Stimulated activated CD8-positive, alpha-beta memory T cell treated with anti-CD3 and anti-CD28 coated beads, Interleukin-4, amount 100 ng/mL, for 24 hours (primary cell): ENCODE data around the gene ADAMTS7.
"Not testable (repeated sequence)": the region's sequence is repeated elsewhere in the genome, so short reads cannot be mapped to it uniquely, and the experiment has no call there.

Experiments used
- DNase-seq: peaks from one replicate; pipeline ENCODE4 v3.0.0-alpha.2; 2020; ENCODE audit warnings: low read depth

The ADAMTS7 gene

DNA sequence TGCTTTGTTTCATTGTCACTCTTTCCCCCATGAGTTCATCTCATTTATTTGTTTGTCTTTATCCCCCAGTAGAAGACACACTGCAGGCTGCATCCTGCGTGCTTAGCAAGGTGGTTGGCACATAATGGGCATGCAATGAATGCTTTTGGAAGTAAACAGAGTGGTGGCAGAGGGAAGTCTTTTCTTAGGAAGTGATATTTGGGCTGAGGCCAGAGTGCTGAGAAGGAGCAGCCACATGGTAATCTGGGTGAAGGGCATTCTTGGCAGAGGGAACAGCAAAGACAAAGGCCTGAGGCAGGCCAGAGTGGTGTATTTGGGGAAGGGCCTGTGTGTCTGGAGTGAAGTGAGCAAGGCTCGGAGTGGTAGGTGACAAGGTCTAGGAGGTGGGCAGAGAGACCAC lies 17.7 kb upstream of the ADAMTS7 start:
- no peak for DNase-seq

DNA sequence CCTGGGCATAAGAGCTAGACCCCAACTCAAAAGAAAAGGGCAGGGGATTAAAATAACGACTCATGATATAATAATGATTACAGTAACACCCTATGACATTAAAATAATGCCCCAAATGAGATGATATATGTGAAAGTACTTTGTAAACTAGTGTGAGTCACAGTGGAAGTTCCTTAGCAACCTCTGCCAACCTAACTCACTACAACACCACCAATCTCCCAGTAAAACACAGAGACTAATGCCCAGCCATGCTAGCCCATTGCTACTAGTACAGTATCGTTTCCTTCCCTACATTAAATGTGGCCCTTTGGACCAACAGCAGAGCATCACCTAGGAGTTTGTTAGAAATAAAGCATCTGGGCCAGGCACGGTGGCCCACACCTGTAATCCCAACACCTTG lies 11.2 kb upstream of the ADAMTS7 start:
- no peak for DNase-seq

DNA sequence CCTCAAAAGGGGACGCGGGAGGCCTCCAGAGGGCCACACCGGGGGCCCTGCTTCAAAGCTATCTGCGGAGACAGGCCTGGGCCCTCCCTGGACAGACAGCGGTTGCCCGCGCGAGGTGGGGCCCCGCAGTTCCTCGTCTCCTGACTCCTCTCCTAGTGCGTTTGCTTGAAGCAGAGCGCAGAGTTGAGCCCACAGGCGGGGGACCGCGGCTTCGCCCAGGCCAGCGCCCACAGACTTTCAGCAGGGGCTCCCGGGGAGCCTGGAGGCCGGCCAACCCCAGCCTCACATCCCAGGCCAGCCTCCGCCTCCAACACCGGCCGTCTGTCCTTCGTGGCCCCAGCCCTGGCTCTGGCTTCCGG lies 540 bp upstream of the ADAMTS7 start:
- DNase-seq, result no peak

DNA sequence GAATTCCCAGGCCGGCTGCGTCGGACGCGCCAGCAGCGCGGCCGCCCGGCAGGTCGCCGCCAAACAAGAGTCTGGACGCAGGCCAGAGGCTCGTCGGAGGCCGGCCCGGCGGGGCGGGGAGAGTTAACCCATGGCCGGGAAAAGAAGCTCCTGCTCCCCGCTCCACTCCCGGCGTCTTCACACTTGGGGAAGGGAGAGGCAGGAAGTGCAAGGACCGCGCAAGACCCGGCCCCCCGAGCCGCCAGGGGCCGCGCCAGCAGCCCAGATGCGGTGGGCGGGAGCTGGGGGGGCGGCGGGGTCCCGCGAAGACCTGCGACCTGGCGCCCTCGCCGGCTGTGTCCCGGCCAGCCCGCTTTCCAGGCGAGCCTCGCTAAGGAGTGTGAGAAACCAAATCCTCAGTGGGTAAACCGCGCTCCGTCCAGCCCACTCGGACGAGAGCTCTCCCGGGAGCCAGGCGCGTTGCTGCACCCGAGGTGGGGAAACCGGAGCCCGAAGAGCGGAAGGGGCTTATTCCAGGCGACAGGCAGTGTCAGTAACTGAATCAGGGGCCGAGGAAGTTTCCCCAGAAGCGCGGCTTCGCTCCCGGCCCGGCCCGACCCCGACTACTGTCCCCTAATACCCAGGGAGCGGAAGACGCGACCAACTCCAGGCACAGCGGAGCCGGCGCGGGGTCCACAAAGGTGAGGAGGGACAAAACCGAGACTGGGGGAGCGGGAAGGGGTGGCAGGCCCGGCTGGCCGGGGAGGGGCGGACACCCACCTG lies 721 bp downstream of the ADAMTS7 start:
- no peak for DNase-seq

DNA sequence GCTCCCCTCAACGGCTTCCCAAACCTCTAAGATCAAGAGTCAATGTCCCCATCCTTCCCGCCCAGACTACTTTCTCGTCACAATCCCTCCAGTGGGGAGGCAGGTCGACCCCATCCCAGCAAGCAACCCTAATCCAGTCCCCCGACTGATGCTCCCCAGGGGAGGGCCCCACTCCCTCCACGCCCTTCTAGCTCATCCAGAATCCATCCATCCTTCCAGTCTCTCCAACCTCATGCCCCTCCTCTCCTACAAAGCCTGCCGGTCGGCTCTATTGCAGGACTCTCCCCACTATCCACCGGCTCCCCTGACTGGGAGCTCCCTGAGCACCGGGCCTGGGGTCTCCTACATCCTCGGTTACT lies 1.3 kb downstream of the ADAMTS7 start:
- no peak for DNase-seq

DNA sequence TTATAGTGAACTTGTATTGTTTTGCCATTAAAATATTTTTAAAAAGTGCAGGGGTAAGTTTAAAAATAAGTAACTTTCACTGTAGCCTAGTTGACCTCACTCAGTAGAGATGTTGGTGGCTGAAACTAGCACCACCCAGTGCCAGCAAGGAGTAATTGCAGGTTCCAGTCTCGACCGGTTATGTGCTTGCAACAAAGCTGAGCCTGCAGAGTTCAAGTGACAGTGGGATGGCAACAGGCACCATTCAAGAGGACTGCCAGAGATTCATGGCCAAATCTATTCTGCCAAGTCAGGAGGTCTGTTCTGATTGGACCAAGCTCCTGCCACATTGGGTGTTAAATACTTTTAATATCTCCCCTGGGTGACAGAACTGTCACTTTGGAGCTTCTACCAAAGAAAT lies 2.7 kb downstream of the ADAMTS7 start:
- no peak for DNase-seq

DNA sequence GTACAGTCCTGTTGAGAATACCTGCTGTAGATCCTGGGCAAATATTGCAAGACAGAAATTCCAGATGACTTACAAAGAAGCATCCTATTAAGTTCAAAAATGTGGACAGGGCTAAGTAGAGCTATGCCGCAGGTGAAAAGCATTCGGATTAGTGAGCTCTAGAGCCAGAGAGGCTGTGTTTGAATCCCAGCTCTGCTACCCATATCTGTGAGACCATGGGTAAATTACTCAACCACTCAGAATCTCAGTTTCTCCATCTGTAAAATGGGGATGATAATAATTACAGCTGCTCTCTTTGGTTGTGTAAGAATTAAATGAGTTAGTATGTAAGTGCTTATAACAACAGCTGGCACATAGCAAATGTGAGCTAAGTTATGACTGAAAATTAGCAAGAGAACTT lies 3.9 kb downstream of the ADAMTS7 start:
- no peak for DNase-seq

DNA sequence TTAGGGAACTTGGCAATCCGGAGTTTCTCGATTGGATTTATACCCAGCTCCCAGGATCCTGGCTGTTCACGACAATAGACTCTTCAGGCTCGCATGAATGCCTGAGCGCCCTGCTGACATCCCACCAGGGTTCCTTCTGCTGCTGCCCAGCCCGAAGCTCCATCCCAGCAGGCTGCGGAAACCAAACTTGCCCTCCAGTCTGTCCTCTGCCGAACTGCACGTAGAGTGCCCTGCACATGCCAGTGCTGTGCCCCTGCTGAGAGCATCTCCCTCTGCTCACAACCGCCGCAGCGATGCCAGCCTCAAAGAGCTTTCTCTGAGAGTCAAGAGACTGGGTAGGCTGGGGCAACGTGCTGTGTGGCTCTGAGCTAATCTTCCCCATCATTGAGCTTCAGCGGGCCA lies 6.9 kb downstream of the ADAMTS7 start:
- no peak for DNase-seq

DNA sequence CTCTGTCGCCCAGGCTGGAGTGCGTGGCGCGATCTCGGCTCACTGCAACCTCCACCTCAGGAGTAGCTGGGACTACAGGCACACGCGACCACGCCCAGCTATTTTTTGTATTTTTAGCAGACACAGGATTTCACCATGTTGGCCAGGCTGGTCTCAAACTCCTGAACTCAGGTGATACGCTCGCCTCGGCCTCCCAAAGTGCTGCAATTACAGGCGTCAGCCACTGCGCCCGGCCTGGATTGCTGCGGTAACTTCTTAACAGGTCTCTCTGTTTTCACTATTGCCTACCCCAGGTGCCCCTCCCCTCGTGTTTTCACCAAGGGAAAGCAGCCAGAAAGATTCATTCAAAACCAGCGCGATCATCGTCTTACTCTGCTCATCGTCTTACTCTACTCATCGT lies 10.5 kb downstream of the ADAMTS7 start:
- no peak for DNase-seq

DNA sequence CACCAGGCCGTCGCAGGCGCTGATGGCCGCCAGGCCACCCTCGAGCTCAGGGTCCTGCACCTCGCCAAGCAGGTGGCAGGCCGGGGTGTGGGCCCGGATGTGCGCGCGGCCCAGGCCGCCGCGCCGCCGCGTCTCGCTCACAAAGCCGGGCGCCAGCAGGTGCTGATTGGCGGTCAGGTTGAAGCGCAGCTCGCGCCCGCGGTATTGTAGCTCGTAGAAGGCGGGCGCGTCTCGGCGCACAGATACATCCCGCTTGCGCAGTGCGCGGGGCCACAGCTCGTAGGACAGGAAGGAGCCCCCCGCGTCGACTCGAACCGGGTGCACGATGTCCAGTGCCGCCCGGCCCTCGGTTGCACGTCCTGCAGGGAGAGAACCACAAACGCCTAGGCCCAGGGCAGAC lies 11.1 kb downstream of the ADAMTS7 start:
- DNase-seq, result no peak

DNA sequence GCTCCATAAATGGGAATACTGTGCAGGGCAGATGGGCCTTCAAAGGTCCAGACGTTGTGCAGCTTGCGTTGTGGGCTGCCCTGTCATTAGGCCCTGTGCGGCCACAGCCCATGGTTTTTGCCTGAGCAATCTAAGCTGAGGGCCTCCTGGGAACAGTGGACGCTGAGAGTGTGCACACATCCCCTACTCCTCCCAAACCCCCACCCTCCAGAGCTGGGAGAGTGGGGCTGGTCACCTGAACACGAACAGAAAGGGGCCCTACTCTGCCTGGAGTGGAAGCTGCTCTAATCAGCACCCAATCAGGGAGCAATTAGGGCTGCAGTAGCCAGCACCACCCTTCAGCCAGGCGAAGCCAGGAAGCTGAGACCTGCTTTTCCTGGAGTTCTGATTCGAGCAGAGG lies 12.2 kb downstream of the ADAMTS7 start:
- not testable (repeated sequence) for DNase-seq

DNA sequence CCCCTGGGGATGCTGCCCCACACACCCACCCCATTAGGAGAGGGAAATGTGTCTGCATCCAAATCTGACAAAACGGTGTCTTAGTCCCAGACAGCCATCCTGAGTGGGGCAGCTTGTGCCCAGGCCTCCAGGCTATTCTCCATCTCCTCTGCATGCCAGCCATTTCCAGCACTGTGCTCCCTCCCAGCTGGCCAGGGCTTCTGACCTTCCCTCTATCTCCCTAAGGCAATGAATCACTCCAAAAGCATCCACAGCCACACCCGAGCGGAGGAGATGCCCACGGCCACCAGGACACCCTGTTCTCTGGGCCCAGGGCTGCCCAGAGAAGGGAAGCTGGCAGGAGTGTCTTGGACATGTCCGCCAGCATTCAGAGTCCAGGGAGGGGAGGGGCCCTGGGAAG lies 12.9 kb downstream of the ADAMTS7 start:
- DNase-seq, result not testable (repeated sequence)

DNA sequence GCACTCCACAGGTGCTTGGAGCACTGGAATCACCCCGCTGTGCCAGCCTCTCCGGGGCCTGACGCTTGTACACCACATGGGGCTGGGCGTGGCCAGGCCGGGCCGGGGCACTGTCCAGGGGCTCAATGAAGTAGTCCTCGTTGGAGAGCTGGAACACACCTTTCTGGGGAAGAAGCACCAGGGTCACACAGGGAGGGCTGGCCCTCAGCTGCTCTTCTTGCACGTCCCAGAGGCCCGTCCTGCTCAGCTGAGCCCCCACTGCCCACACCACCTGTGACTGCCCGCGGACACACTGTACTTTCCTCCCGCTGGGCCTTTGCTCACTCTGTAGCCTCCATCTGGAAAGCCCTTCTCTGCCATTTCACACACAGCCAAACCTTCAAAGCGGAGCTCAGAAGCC lies 13.3 kb downstream of the ADAMTS7 start:
- DNase-seq, result no peak

DNA sequence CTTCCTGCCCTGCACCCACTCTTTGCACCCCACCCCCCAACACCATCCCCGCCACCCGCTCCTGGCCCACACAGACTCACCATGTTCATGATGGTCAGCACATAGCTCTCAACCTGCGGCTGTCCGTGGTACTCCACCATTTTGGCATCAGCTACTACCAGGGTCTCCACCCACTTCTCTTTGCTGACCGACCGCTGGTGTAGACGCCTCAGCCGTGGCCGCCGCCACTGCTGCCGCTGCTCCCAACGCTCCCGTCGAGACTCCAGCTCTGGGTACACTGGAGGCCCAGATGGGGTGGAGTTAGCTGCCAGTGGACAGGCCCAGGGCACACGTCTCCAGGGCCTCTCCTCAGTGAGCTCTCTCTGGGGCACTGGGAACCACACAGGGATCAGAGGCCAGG lies 14.8 kb downstream of the ADAMTS7 start:
- DNase-seq, result no peak

DNA sequence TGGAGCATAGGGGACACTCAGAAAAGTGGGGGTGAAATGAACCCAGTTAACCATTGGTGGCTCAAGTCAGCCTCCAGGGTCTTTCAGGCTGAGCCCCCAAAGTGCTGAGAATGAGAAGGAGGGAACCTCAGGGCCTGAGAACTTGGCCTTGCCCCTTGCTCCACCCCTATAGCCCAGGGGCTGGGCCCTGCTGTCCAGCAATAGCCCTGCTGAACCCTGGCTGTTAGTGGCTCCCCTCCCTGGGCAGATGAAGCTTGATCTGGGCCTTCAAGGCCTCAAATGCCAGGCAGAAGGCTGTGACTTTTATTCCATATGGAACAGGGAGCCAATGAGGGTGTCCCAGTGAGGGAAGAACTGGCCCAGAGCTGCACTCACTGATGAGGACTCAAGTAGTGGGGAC lies 16.2 kb downstream of the ADAMTS7 start:
- DNase-seq, result no peak

DNA sequence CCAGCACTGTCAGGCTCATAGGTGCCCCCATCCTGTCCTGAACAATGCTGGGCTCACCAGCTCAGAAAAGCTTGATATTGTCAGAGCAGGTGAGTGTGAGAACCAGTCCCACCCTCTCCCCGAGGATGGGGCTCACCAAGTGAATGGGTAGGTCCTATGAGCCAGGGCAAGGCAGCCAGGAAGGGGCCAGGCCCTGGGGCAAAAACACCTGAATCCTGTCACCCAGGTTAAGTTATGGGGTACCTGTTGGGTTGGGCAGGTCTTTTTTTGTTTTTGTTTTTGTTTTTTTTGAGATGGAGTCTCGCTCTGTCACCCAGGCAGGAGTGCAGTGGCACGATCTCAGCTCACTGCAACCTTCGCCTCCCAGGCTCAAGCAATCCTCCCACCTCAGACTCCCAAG lies 16.8 kb downstream of the ADAMTS7 start:
- DNase-seq, result not testable (repeated sequence)

DNA sequence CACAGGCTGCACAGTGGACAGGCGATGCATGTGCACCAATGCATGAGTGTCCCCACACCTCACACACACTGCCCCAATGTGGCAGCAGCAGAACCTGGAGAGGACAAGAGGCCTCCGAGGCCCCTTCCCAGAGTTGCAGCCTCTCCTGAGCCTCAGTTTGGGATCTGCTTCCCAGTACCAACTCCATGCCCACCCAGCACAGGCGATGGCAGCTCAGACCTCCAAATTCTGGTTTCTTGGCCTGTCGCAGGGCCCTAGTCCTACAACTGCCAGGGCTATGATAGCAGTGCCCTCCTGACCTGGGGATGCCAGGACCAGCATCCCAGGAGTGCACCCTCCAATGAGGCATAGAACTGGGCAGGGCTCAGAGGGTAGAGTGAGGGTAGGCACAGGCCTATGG lies 19.9 kb downstream of the ADAMTS7 start:
- DNase-seq, result no peak

DNA sequence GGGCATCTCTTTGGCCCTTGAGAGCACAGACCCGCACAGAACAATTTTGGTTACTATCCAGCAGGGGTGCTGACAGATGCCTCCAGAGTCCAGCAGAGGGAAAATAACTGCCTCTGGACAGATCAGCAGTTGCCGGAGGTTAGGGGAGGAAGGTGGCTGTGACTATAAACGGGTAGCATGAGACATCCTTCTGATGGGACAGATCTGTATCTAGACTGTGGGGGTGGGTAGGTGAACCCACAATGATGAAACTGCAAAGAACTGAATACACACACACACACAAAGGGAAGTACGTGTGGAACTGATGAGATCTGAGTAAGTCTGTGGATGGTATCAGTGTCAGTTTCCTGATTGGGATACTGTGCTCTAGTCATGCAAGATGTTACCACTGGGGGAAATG lies 21.2 kb downstream of the ADAMTS7 start:
- no peak for DNase-seq

DNA sequence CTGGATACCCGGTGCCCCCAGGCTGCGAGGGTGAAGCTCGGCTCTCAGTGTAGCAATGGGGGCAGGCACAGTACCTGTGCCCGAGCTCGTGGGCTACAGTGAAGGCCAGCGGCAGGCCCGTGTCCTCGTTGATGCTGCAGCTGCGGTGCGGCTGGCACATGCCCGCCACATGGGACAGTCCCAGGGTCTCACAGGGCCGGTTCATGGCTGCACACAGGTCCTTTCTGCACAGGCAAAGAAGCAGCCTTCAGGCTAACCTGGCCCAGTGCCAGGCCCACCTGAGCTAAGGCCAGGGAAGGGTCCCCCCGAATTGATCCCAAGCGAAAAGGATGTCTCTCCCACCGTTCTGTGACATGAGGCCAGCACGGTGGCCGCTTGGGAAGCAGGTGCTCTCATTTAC lies 21.6 kb downstream of the ADAMTS7 start:
- DNase-seq, result no peak

DNA sequence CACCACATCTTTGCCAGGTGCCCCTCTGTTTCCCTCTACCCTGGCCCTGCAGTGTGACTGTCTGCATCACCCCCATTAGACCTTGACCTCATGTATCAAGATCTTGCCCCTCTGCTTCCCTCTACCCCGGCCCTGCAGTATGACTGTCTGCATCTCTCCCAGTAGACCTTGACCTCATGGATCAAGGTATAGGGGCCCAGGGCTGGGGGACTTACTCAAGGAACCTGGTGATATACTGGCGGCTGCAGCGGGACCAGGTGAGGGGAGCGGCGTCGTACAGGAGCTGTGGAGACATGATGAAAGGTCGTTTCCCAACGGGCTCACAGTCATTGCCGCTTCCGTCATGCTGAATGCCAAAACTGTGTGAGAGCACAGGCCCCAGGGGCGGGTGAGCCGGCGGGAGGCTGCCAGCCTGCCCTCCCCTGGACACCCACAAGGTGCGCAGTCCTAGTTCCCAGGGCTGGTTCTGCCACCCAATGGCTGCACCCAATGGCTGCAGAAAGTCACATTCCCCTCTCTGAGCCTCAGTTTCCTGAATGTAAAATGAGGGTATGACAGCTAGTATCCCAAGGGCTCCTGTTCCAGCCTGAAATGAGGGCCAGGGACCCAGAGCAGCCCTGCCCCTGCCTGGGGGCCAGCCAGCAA lies 23.1 kb downstream of the ADAMTS7 start:
- DNase-seq, result no peak

DNA sequence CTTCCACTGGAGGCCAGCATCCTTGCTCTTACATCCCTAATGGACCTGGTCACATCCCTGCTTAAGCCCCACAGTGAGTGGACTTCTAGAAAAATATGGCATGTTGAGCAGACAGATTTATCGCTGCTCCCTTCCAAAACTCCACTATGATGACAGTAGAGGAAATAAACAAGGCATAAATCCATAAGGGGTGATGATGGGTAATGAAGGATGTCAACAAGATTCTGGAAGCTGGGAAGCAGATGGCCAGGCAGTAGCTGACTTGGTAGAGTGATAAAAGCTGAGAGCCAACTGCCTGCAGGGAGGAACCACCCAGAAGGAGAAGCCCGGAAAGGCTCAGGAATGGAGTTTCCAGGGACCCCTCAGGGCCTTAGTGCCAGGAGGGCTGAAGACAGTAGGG lies 28.9 kb downstream of the ADAMTS7 start:
- DNase-seq, result not testable (repeated sequence)

DNA sequence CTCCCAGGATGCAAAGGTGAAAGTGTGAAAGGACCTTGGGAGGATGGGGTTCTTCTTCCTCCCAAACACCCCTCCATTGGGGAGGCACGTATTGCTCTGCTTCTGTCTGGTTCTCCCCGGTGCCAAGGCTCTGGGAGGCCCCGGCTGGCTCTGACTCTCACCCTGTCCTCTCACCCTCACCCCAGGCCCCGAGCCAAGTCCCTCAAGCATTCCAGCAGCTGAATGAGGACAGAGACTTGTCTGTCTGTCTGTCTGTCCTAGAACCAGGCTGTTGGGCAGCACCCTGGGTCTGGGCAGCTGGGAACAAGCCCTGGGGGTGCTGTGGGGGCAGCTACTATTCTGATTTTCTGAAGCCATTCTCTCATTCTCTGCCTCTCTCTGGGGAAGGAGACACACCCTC lies 29.9 kb downstream of the ADAMTS7 start:
- not testable (repeated sequence) for DNase-seq

DNA sequence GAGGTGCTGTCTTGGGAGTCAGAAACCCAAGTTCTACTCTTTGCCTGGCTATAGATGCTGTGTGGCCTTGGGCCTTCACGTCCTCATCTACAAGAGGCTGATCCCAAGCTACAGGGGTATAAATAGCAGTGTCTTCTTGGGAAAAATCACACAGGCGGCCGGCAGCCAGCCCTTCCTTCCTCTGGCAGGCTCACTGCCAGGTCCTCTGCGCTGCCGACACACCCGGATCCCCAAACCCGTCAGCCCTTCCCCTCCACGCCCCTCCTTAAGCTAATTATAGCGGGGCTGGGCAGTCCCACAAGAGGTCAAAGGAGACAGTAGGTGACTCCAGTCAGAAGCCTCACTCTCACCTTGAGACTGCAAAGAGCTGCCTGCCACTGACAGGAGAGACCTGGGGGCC lies 31.3 kb downstream of the ADAMTS7 start:
- DNase-seq, result not testable (repeated sequence)

DNA sequence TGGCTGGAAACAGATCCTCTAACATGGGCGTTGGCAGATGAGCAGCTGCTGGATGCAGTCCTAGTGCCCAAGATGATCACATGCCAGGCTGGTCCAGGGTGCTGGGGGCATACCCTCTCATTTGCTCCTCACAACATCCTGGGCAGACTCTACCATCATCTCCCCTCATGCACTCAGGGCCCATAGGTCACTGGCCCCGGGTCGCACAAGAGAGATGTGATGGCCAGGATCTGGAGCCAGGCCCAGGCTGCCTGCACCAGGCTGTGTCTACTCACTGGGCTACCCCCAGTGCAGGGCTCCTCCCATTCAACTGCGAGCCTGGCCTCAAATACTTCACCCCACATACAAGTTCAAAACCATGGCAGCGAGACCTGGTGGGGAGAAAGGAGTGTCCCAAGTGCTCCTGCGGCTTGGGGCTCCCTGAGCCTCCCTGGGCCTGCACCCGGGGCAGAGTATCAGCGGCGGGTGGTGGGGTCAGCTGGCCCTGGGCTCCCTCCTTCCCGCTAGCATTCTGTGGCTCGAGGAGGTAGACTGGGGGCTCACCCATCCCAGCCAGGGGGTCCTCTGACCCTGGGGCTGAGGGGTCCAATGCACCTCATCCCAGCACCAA lies 32.0 kb downstream of the ADAMTS7 start:
- DNase-seq, result not testable (repeated sequence)
